Measurements from ENCODE around the gene CCBE1. TPM values are rescaled to one million over a fixed set of nuclear protein-coding genes. Genes with fewer than 3 reads are reported as not detected.

Gene CCBE1
- polyA plus RNA-seq, 2 of the 4 experiments (the other 2 are of a cell fraction) = 3.0 to 9.9 TPM

GRCh38 chr18:59646963-59647307 is 50.3 kb downstream of the CCBE1 start:
- TF ChIP-seq MAX (IDR thresholded peaks at IDR 0.05) = no peak
- TF ChIP-seq MAFK (IDR thresholded peaks at IDR 0.05; ENCODE audit: partially characterized antibody) = peak; percentile 2
- no peak for TF ChIP-seq CEBPB (IDR thresholded peaks at IDR 0.05)
- ChIA-PET POLR2A (no interaction called here), CTCF (interaction anchor here (1.0 to 1.4 kb wide), 2 partner anchors 15 to 187 kb away, joined by 3 read pairs; no protein-coding TSS in a partner anchor)
- no peak for ATAC-seq
- no peak for DNase-seq (ENCODE audit: low read depth in 1 of 2, low spot score in 1 of 2)
- FAIRE-seq = no peak
- 69% methylated on average over 2 of the region's 2 CpGs for WGBS (ENCODE audit: missing lambda C conversion rate)
- Histone ChIP-seq H3K4me3 (no peak overlapping the region), H3K4me1 (no peaks in the 10 kb centered on the region), H3K4me2 (no peak overlapping the region), H3K9me3 (no peaks in the 10 kb centered on the region), H3K27ac (no peak overlapping the region)

GRCh38 chr18:59646228-59646962 is 50.8 kb downstream of the CCBE1 start:
- DNase-seq (ENCODE audit: low read depth in 1 of 2, low spot score in 1 of 2) (no peak), FAIRE-seq (no peak), ATAC-seq (no peak)
- H3K4me2 ChIP-seq = no peak overlapping the region
- ChIA-PET POLR2A (no interaction called here), CTCF (interaction anchor here (1.0 to 1.4 kb wide), 2 partner anchors 14 to 187 kb away, joined by 3 read pairs; no protein-coding TSS in a partner anchor)
- H3K4me1 ChIP-seq = no peaks in the 10 kb centered on the region
- no peak overlapping the region for H3K4me3 ChIP-seq
- H3K27ac ChIP-seq = no peak overlapping the region
- TF ChIP-seq CTCF (IDR thresholded peaks at IDR 0.05) (0 out of 3 replicates have a peak, but pooled peaks have one; percentile 4), FOSB (CRISPR knock-in tag; IDR thresholded peaks at IDR 0.05) (no peak)
- WGBS (ENCODE audit: missing lambda C conversion rate) = 53% methylated on average over 11 of the region's 11 CpGs
- no peaks in the 10 kb centered on the region for H3K9me3 ChIP-seq

GRCh38 chr18:59643740-59644139 is 53.5 kb downstream of the CCBE1 start:
- H3K27ac ChIP-seq = no peak overlapping the region

GRCh38 chr18:59640721-59641120 is 56.5 kb downstream of the CCBE1 start:
- no peak for TF ChIP-seq BCL3 (IDR thresholded peaks at IDR 0.05)
- TF ChIP-seq HOXB5 (CRISPR knock-in tag; IDR thresholded peaks at IDR 0.05) = no peak
- TF ChIP-seq MAZ (IDR thresholded peaks at IDR 0.05; ENCODE audit: borderline replicate concordance, low read depth, low read length) = no peak
- no peak for TF ChIP-seq NPAS2 (CRISPR knock-in tag; IDR thresholded peaks at IDR 0.05; ENCODE audit: borderline replicate concordance)
- TF ChIP-seq SREBF2 (IDR thresholded peaks at IDR 0.05) = no peak
- TF ChIP-seq PBX3 (IDR thresholded peaks at IDR 0.05) = no peak
- TF ChIP-seq E2F6 (IDR thresholded peaks at IDR 0.05; ENCODE audit: borderline replicate concordance, low read depth) = no peak
- no peak for TF ChIP-seq FOXS1 (CRISPR knock-in tag; IDR thresholded peaks at IDR 0.05)
- no peak for TF ChIP-seq BHLHE40 (IDR thresholded peaks at IDR 0.05; ENCODE audit: low read depth, low read length)
- no peak for TF ChIP-seq RAD21 (conservative IDR thresholded peaks at IDR 0.05 in 1 of 2, IDR thresholded peaks at IDR 0.05 in 1 of 2)
- TF ChIP-seq GATA3 (IDR thresholded peaks at IDR 0.05; ENCODE audit: borderline replicate concordance) = no peak
- TF ChIP-seq JUN (IDR thresholded peaks at IDR 0.05) = no peak
- no peak for TF ChIP-seq EHMT2 (IDR thresholded peaks at IDR 0.05; ENCODE audit: low read depth)
- no peak for TF ChIP-seq MAFK (IDR thresholded peaks at IDR 0.05; ENCODE audit: partially characterized antibody)
- no peak for TF ChIP-seq NR3C1 (IDR thresholded peaks at IDR 0.05)
- TF ChIP-seq HDAC2 (IDR thresholded peaks at IDR 0.05) = no peak
- ChIA-PET POLR2A (no interaction called here), CTCF (interaction anchor here (2.1 kb wide), 1 partner anchor 9 kb away, joined by 7 read pairs; no protein-coding TSS in a partner anchor)
- H3K4me3 ChIP-seq = no peak overlapping the region
- 62% methylated on average over 3 of the region's 3 CpGs for WGBS (ENCODE audit: missing lambda C conversion rate)
- H3K4me2 ChIP-seq = no peak overlapping the region
- no peak for DNase-seq (ENCODE audit: low read depth in 1 of 2, low spot score in 1 of 2)
- no peaks in the 10 kb centered on the region for H3K4me1 ChIP-seq
- ATAC-seq = no peak
- H3K27ac ChIP-seq = no peak overlapping the region
- no peaks in the 10 kb centered on the region for H3K9me3 ChIP-seq
- FAIRE-seq = no peak

More at GRCh38 chr18:59643740-59644139, 53.5 kb downstream of the CCBE1 start:
- CTCF ChIA-PET = no interaction called here
- no peaks in the 10 kb centered on the region for H3K4me1 ChIP-seq
- no peak for ATAC-seq
- H3K9me3 ChIP-seq = no peaks in the 10 kb centered on the region
- DNase-seq (ENCODE audit: low read depth in 1 of 2, low spot score in 1 of 2) = no peak
- H3K4me3 ChIP-seq = no peak overlapping the region
- no peak for TF ChIP-seq EP300 (IDR thresholded peaks at IDR 0.05)
- H3K4me2 ChIP-seq = no peak overlapping the region
- POLR2A ChIA-PET = no interaction called here
- no peak for FAIRE-seq
- WGBS (ENCODE audit: missing lambda C conversion rate) = 20% methylated on average over 1 of the region's 6 CpGs
